ENCODE measurements around the gene TRAF1.

DNA sequence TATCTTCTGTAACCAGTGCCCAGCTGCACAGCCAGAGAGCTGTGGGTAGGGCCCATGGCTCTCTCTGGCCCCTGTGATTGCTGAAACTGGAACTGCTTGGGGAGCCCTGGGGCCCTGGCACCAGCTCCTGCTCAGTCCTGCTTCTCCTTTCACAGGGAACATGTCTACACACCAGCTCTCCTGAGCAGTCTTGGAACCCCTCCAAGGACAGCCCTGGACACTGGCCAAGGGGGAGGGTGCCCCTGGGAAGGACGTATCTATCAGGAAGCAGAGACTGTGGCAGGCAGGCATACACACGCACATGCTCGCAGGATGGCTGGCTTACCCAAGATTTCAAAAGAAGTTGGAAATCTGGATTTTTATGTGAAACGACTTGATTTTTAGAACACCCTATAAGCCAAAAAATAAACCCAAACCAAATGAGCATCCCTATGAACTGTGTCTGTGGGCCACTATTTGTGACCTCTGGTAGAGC, 8.8 kb upstream of the TRAF1 start:
- TF ChIP-seq, protein P1, sequence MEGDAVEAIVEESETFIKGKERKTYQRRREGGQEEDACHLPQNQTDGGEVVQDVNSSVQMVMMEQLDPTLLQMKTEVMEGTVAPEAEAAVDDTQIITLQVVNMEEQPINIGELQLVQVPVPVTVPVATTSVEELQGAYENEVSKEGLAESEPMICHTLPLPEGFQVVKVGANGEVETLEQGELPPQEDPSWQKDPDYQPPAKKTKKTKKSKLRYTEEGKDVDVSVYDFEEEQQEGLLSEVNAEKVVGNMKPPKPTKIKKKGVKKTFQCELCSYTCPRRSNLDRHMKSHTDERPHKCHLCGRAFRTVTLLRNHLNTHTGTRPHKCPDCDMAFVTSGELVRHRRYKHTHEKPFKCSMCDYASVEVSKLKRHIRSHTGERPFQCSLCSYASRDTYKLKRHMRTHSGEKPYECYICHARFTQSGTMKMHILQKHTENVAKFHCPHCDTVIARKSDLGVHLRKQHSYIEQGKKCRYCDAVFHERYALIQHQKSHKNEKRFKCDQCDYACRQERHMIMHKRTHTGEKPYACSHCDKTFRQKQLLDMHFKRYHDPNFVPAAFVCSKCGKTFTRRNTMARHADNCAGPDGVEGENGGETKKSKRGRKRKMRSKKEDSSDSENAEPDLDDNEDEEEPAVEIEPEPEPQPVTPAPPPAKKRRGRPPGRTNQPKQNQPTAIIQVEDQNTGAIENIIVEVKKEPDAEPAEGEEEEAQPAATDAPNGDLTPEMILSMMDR (IDR thresholded peaks at IDR 0.05; ENCODE audit: insufficient read depth, low read length, poor library complexity, severe bottlenecking): no peak
- no peak for TF ChIP-seq EZH2phosphoT487 (conservative IDR thresholded peaks at IDR 0.05; ENCODE audit: low read length)

All from SU-DHL-6 (cell line).